ENCODE measurements around the gene CKMT1B.
"Not testable (repeated sequence)": the region's sequence is repeated elsewhere in the genome, so short reads cannot be mapped to it uniquely, and the experiment has no call there.

Gene CKMT1B

GRCh38 chr15:43593328-43594190, at the start of gene CKMT1B:
TSS of gene CKMT1B (plus strand) at chr15:43594027. CDS start at chr15:43594219, 192 bp downstream.
- DNase-seq (ENCODE audit: low read depth in 1 of 2, low spot score in 1 of 2): not testable (repeated sequence)

- no peak for DNase-seq (ENCODE audit: low read depth in 1 of 2, low spot score in 1 of 2)
Observed at GRCh38 chr15:43544266-43544665, 49.6 kb upstream of the CKMT1B start.

- DNase-seq (ENCODE audit: low read depth in 1 of 2, low spot score in 1 of 2): no peak
Observed at GRCh38 chr15:43545426-43545825, 48.4 kb upstream of the CKMT1B start.

GRCh38 chr15:43547539-43547938, 46.3 kb upstream of the CKMT1B start:
- no peak for DNase-seq (ENCODE audit: low read depth in 1 of 2, low spot score in 1 of 2)

GRCh38 chr15:43550527-43551363, 43.1 kb upstream of the CKMT1B start:
- DNase-seq (ENCODE audit: low read depth in 1 of 2, low spot score in 1 of 2): no peak

GRCh38 chr15:43552256-43552655, 41.6 kb upstream of the CKMT1B start:
- no peak for DNase-seq (ENCODE audit: low read depth in 1 of 2, low spot score in 1 of 2)

GRCh38 chr15:43552986-43553385, 40.8 kb upstream of the CKMT1B start:
- DNase-seq (ENCODE audit: low read depth in 1 of 2, low spot score in 1 of 2): no peak

GRCh38 chr15:43562753-43563152, 31.1 kb upstream of the CKMT1B start:
- not testable (repeated sequence) for DNase-seq (ENCODE audit: low read depth in 1 of 2, low spot score in 1 of 2)

GRCh38 chr15:43563793-43564192, 30.0 kb upstream of the CKMT1B start:
- DNase-seq (ENCODE audit: low read depth in 1 of 2, low spot score in 1 of 2): not testable (repeated sequence)

- DNase-seq (ENCODE audit: low read depth in 1 of 2, low spot score in 1 of 2): not testable (repeated sequence)
Observed at GRCh38 chr15:43566615-43567014, 27.2 kb upstream of the CKMT1B start.

- DNase-seq (ENCODE audit: low read depth in 1 of 2, low spot score in 1 of 2): not testable (repeated sequence)
Observed at GRCh38 chr15:43574607-43575006, 19.2 kb upstream of the CKMT1B start.

GRCh38 chr15:43589778-43590466, 3.9 kb upstream of the CKMT1B start, which contains the start of gene PPIP5K1:
TSS of gene PPIP5K1 (minus strand) at chr15:43590208. CDS start at chr15:43584504, 5,704 bp downstream.
- DNase-seq (ENCODE audit: low read depth in 1 of 2, low spot score in 1 of 2): not testable (repeated sequence)

GRCh38 chr15:43592841-43593240, 986 bp upstream of the CKMT1B start:
- DNase-seq (ENCODE audit: low read depth in 1 of 2, low spot score in 1 of 2): not testable (repeated sequence)

- not testable (repeated sequence) for DNase-seq (ENCODE audit: low read depth in 1 of 2, low spot score in 1 of 2)
Observed at GRCh38 chr15:43599131-43599530, 5.3 kb downstream of the CKMT1B start.

GRCh38 chr15:43600200-43600599, 6.4 kb downstream of the CKMT1B start:
- not testable (repeated sequence) for DNase-seq (ENCODE audit: low read depth in 1 of 2, low spot score in 1 of 2)

- DNase-seq (ENCODE audit: low read depth in 1 of 2, low spot score in 1 of 2): not testable (repeated sequence)
Observed at GRCh38 chr15:43602233-43602632, 8.4 kb downstream of the CKMT1B start.

- DNase-seq (ENCODE audit: low read depth in 1 of 2, low spot score in 1 of 2): not testable (repeated sequence)
Observed at GRCh38 chr15:43617750-43618149, 23.9 kb downstream of the CKMT1B start.

- DNase-seq (ENCODE audit: low read depth in 1 of 2, low spot score in 1 of 2): not testable (repeated sequence)
Observed at GRCh38 chr15:43618700-43619099, 24.9 kb downstream of the CKMT1B start, which contains the start of gene STRC. TSS of gene STRC (minus strand) at chr15:43618800. CDS start at chr15:43618722, 78 bp downstream.

GRCh38 chr15:43622068-43622799, 28.4 kb downstream of the CKMT1B start:
- DNase-seq (ENCODE audit: low read depth in 1 of 2, low spot score in 1 of 2): not testable (repeated sequence)

GRCh38 chr15:43625106-43625505, 31.3 kb downstream of the CKMT1B start:
- no peak for DNase-seq (ENCODE audit: low read depth in 1 of 2, low spot score in 1 of 2)

All from activated CD4-positive, alpha-beta T cell treated with anti-CD3 and anti-CD28 coated beads, Interleukin-2, amount 50 U/mL, for 24 hours (primary cell).